GM18511 (cell line): ENCODE results near the gene HOMER1.
A peak's percentile ranks its signal among the peaks of the same experiment; 100 is the strongest.
"Not testable (repeated sequence)": the region's sequence is repeated elsewhere in the genome, so short reads cannot be mapped to it uniquely, and the experiment has no call there.

Source experiments
- ATAC-seq: cut with Tn5 transposase; IDR thresholded peaks from one replicate; pipeline ENCODE4 v1.9.1; 2021; ENCODE audit warnings: mild to moderate bottlenecking, moderate library complexity; ENCODE audit not compliant: unreplicated experiment

The HOMER1 gene

DNA sequence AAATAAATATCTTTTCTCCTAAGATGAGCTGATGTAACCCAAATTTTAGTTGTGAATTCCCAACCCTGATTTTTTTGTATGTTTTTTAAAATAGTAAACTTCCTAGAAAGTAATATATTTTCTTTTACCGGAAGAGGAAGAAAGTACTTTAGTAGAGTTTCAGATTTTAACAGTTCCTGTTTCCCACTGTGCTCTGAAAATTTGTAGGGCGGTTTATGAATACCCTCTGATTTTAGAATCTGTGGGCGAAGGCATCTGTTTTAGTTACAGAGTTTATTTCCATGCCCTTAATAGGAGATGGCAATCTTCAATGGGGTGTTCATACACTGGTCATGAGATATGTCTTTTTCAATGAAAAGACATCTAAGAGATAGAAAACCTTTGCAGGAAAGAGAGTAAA, 3.7 kb upstream of the HOMER1 start:
- ATAC-seq, result no peak

DNA sequence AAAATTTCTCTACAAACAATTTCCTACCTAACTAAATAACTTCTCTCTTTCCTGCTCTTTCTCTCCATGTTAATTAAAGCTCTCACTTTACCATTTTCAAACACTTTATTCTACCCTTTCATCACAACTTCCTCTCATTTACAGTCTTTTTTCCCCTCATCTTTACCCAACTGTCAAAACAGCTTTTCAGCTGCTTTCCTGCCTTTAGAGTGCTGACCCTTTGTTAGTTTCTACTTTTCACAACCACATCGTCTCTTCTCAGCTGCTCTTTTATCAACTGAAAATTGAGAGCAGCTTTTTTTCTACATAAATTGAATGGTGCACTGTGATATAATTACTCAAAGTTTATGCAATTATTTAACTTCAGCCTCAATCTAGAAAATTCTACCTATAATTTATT, 3.1 kb upstream of the HOMER1 start:
- ATAC-seq, result no peak

DNA sequence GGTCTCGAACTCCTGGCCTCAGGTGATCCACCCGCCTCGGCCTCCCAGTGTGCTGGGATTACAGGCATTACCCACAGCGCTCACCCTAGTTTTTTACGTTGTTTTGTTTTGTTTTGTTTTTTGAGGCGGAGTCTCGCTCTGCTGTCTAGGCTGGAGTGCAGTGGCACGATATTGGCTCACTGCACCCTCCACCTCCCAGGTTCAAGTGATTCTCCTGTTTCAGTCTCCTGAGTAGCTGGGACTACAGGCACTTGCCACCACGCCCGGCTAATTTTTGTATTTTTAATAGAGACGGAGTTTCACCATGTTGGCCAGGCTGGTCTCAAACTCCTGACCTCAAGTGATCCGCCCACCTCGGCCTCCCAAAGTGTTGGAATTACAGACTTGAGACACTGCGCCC, 2.4 kb upstream of the HOMER1 start:
- not testable (repeated sequence) for ATAC-seq

- ATAC-seq, result peak; percentile 82
Measured at GRCh38 chr5:79514391-79515105, 614 bp upstream of the HOMER1 start.

GRCh38 chr5:79513308-79513703, 628 bp downstream of the HOMER1 start:
- ATAC-seq, result no peak

GRCh38 chr5:79512471-79513307, 1.2 kb downstream of the HOMER1 start:
- ATAC-seq, result no peak

GRCh38 chr5:79512049-79512448, 1.9 kb downstream of the HOMER1 start:
- no peak for ATAC-seq

DNA sequence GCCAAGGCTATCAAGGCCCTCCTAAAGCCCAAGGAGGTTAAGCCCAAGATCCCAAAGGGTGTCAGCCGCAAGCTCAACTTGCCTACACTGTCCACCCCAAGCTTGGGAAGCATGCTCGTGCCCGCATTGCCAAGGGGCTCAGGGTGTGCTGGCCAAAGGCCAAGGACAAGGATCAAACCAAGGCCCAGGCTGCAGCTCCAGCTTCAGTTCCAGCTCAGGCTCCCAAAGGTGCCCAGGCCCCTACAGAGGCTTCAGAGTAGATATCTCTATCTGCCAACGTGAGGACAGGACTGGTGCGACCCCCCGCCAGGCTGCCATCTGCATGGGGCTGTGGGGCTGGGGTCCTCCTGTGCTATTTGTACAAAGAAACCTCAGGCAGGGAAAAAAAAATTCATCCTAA, 3.3 kb downstream of the HOMER1 start:
- no peak for ATAC-seq

DNA sequence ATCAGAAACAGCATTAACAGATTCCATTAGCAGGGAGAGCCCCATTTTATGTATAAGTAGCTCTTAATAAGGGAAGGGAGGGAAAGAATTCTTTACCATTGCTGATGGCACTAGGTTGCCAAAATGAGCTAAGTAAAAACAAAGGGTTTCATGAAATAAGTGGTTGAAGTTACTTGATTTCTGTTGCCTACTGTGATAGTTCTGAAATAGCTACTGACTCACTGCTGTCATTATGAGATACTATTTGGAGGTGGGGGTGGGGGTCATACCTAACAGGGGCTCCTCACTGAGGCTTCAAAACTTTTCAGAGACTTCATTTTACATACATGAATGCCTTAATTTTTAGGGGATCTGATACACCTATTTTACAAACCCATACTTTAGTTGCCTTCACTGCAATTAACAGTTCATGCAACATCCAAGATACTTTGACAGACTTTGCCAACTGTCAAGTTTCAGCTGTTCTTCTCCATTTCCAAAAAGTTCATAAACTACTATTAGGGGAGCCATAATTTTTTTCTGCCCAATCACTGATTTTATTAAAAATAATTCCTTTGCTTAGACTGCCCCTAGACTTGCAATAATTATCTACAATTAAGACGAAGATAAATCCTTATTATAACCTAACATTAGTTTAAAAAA, 4.6 kb downstream of the HOMER1 start:
- ATAC-seq, result no peak

- ATAC-seq, result no peak
Measured at GRCh38 chr5:79508794-79509193, 5.1 kb downstream of the HOMER1 start.

GRCh38 chr5:79508354-79508753, 5.6 kb downstream of the HOMER1 start:
- no peak for ATAC-seq

DNA sequence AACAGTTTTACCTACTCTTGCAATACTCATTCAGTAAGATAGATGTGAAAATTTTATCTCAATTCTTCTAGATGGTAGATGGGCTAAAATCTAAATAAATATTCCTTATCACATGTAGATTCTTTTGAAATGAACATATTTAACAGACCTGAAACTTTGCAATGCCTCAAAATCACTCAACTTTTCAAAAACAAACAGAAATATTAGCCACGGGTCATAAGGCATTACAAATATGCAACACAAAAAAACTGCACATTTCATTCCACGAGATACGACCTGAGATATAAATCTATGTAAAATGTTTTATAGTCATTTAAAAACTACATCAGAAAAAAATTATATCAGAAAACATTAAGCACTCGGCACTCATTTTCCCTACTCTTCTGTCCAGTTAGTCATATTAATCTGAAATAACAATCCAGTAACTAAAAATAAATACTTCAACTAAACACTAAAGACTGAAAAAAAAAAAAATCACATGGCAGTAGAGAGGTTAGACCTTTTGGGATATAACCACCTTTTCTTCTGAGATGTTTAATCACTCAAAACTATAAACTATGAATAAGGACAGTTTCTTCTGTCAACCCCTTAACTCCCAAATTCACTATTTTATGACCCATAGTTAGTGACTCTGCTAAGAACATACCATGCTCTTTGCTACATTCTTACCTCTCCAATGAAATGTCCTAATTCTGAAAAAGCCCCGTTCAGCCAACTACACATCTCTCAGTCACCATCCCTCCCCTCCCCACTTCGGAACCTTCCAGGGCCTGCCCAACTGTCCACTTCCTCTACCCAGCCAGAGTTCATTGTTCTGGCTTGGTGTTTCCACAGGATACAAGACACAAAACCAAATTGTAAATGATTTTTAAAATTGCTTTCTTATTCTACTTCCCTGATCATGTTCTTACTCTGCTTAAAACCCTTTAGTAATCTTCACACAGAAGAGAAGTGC, 6.4 kb downstream of the HOMER1 start:
- ATAC-seq, result no peak

DNA sequence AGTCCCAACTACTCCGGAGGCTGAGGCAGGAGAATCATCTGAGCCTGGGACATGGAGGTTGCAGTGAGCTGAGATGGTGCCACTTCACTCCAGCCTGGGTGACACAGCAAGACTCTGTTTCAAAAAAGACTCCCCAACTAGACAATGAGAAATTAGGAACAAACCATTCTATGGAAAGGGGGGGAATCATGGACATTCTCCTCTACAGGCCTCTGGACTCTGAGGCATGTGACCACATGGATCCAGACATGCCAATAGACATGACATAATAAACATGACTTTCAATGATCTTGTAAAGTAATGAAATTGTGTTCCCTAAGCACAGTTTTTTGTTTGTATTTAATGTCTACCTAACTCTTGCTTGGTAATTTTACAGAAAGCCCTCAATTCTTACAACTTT, 8.8 kb downstream of the HOMER1 start:
- no peak for ATAC-seq

GRCh38 chr5:79503794-79504495, 10.0 kb downstream of the HOMER1 start:
- no peak for ATAC-seq

GRCh38 chr5:79499640-79500273, 14.2 kb downstream of the HOMER1 start:
- no peak for ATAC-seq

DNA sequence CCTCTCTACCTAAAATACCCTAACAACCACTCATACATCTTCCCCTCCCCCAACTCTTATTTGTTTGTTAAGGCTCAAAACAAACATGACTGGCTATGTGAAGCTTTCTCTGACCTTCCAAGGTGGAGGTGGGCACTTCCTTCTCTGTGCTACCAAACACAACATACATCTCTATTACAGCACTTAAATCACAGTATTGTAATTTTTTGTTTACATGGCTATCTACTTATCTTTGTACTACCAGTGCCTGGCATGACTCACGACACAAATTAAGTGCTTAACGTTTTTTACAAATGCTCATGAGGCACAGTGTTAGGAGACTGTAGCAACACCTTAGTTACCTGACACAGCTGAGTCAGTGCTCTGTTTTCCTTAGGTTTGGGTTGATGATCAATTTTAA, 18.6 kb downstream of the HOMER1 start:
- no peak for ATAC-seq

DNA sequence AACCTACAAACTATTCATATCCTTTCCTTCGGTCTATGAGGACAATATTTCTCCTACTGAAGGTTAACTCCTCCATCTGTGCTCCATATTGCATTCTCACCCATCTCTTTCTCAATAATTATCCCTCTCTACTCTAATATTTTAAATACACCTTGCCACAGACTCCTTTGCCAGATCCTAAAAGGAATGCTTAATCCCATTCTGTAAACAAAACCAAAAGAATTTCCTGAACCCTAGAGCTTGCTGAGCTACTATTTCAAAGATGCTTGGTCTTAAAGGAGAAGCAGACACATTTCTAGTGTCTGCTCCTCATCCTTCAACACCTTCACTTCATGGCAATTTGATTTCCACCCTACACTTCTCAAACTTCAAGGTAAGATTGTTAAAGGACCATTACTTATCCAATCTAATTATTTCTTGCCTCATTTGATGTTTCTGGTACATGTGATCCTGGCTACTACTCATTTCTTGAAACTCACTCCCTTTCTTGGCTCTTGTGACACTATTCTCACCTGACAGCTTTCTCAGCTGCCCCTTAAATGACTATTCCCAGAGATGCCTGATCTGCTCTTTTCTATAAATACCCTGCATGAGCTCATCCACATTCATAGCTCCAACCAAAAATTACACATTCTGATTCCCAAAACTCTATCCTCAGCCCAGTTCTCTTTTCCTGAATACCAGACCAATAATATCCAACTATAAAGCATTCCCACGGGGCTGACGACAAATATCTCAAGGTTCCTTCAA, 20.2 kb downstream of the HOMER1 start:
- no peak for ATAC-seq

DNA sequence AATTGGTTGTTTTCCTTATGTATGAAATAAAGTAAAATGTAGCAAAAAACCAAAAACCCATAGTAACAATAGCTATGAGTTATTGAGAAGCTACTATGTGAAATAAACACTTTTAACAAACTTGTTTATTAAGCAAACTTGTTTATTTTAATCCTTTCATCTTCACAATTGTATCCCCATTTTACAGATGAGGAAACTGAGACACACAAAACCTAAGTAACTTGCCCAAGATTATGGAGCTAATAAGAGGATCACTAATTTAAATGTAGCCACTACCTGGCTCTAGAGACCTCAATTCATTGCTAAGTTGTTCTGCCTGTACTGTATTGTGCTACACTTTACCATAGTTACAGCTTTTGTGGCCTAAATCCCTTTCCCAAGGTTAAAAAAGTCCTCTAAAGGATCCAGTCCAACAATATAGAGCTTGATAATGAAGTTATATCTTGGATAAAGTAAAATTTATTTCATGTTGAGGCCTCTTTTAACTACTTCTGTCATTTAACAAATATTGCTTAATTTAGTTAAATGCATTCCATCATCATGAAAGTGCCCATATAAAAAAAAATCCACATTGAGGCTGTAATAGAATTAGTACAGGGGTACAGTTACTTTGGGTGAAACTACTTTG, 22.1 kb downstream of the HOMER1 start:
- no peak for ATAC-seq
